Measurements from ENCODE around the gene CLSTN2.
A peak's percentile ranks its signal among the peaks of the same experiment; 100 is the strongest.

The CLSTN2 gene

GRCh38 chr3:140351466-140351865 is 416.5 kb downstream of the CLSTN2 start:
- DNase-seq: no peak

- DNase-seq: no peak
Measured at GRCh38 chr3:140355481-140355880, 420.5 kb downstream of the CLSTN2 start.

- DNase-seq: no peak
Measured at GRCh38 chr3:140358686-140359085, 423.7 kb downstream of the CLSTN2 start.

- DNase-seq: no peak
Measured at GRCh38 chr3:140359233-140359995, 424.4 kb downstream of the CLSTN2 start.

GRCh38 chr3:140360332-140360731 is 425.3 kb downstream of the CLSTN2 start:
- no peak for DNase-seq

- DNase-seq: no peak
Measured at GRCh38 chr3:140363801-140364200, 428.8 kb downstream of the CLSTN2 start.

GRCh38 chr3:140365872-140366697 is 431.1 kb downstream of the CLSTN2 start:
- DNase-seq: no peak

- no peak for DNase-seq
Measured at GRCh38 chr3:140368223-140368811, 433.3 kb downstream of the CLSTN2 start.

- DNase-seq: no peak
Measured at GRCh38 chr3:140370686-140371085, 435.7 kb downstream of the CLSTN2 start.

- no peak for DNase-seq
Measured at GRCh38 chr3:140373234-140373633, 438.2 kb downstream of the CLSTN2 start.

- no peak for DNase-seq
Measured at GRCh38 chr3:140375002-140375401, 440.0 kb downstream of the CLSTN2 start.

- no peak for DNase-seq
Measured at GRCh38 chr3:140376136-140376889, 441.3 kb downstream of the CLSTN2 start.

GRCh38 chr3:140377644-140378043 is 442.7 kb downstream of the CLSTN2 start:
- no peak for DNase-seq

- no peak for DNase-seq
Measured at GRCh38 chr3:140378571-140379340, 443.8 kb downstream of the CLSTN2 start.

- DNase-seq: peak in 1 of 2 experiments; percentile 62
Measured at GRCh38 chr3:140384028-140384771, 449.2 kb downstream of the CLSTN2 start.

- DNase-seq: no peak
Measured at GRCh38 chr3:140384876-140385275, 449.9 kb downstream of the CLSTN2 start.

- DNase-seq: no peak
Measured at GRCh38 chr3:140386357-140387100, 451.5 kb downstream of the CLSTN2 start.

GRCh38 chr3:140387244-140387643 is 452.3 kb downstream of the CLSTN2 start:
- no peak for DNase-seq

GRCh38 chr3:140388202-140388922 is 453.4 kb downstream of the CLSTN2 start:
- DNase-seq: no peak

GRCh38 chr3:140391061-140391460 is 456.1 kb downstream of the CLSTN2 start:
- no peak for DNase-seq

Measured in NCI-H526 (cell line).